SK-N-SH (cell line): ENCODE data around the gene BAIAP3. TPM values are rescaled to one million over a fixed set of nuclear protein-coding genes. Genes with fewer than 3 reads are reported as not detected.

Source experiments
- CTCF ChIA-PET: fragments of 300-600, 350-600 bp; formaldehyde crosslinking; extraction: SDS; loops from one replicate; lab custom pipeline; 2021; lab: Yijun Ruan, JAX
- POLR2A ChIA-PET: fragments of 350-600 bp; sonication (Branson Sonifier 250); formaldehyde crosslinking; extraction: SDS; loops from one replicate; lab custom pipeline; 2020; ENCODE audit warnings: antibody characterized with exemption, inconsistent platforms; lab: Yijun Ruan, JAX
- DNase-seq: peaks from one replicate; pipeline ENCODE4 v3.0.0; 2012
- H2AFZ ChIP-seq: fragments of 200-600 bp; sonication (generic); 2 replicates; pipeline ENCODE4 v1.8.1; 2016; ENCODE audit warnings: antibody characterized with exemption, mild to moderate bottlenecking, low read depth
- H3F3A ChIP-seq: fragments of 200-600 bp; sonication (generic); replicated peaks from 2 replicates; pipeline ENCODE3; 2016; ENCODE audit warnings: antibody characterized with exemption, mild to moderate bottlenecking; ENCODE audit not compliant: insufficient read depth
- H3K27ac ChIP-seq, 2 experiments: fragments of 200-500 bp in 1 of 2; fragments of 200-600 bp in 1 of 2; sonication (Bioruptor generic) in 1 of 2; sonication (generic), shearing (Covaris generic) in 1 of 2; 2 replicates each; pipeline versions ENCODE4 v1.5.1 to v1.6.1; 2014 to 2016; ENCODE audit warnings: low read depth in 2 of 2, inconsistent platforms in 1 of 2, low read length in 1 of 2, mild to moderate bottlenecking in 1 of 2, mixed read lengths in 1 of 2
- H3K27me3 ChIP-seq: fragments of 200-600 bp; sonication (generic), shearing (Covaris generic); 2 replicates; pipeline ENCODE4 v1.6.1; 2016; ENCODE audit warnings: mixed run types; ENCODE audit not compliant: insufficient read depth
- H3K36me3 ChIP-seq, 2 experiments: fragments of 200-500 bp in 1 of 2; fragments of 200-600 bp in 1 of 2; sonication (Bioruptor generic) in 1 of 2; sonication (generic) in 1 of 2; replicated peaks in 1 of 2; 2 replicates each; pipeline versions ENCODE3 to v1.5.1; 2014 to 2016; ENCODE audit warnings: low read length in 1 of 2, mild to moderate bottlenecking in 1 of 2; ENCODE audit not compliant: insufficient read depth in 2 of 2, control insufficient read depth in 1 of 2
- H3K4me1 ChIP-seq, 2 experiments: fragments of 200-500 bp in 1 of 2; fragments of 200-600 bp in 1 of 2; sonication (Bioruptor generic) in 1 of 2; sonication (generic), shearing (Covaris generic) in 1 of 2; 2 replicates each; pipeline versions ENCODE4 v1.5.1 to v1.6.1; 2014 to 2016; ENCODE audit warnings: low read depth in 1 of 2, low read length in 1 of 2, mixed run types in 1 of 2; ENCODE audit not compliant: insufficient read depth in 2 of 2, control insufficient read depth in 1 of 2
- H3K4me2 ChIP-seq: fragments of 200-600 bp; sonication (generic), shearing (Covaris generic); 2 replicates; pipeline ENCODE4 v1.6.1; 2017; ENCODE audit warnings: mixed run types
- H3K4me3 ChIP-seq, 2 experiments: fragments of 200-500 bp in 1 of 2; fragments of 200-600 bp in 1 of 2; sonication (Bioruptor generic) in 1 of 2; sonication (generic), shearing (Covaris generic) in 1 of 2; 2 replicates each; pipeline versions ENCODE4 v1.5.1 to v1.8.1; 2014 to 2016; ENCODE audit warnings: low read depth in 2 of 2, inconsistent platforms in 1 of 2, low read length in 1 of 2, mild to moderate bottlenecking in 1 of 2, mixed read lengths in 1 of 2, moderate library complexity in 1 of 2
- H3K79me2 ChIP-seq: fragments of 200-600 bp; sonication (generic); 2 replicates; pipeline ENCODE4 v1.8.1; 2017; ENCODE audit warnings: mild to moderate bottlenecking; ENCODE audit not compliant: insufficient read depth
- H3K9ac ChIP-seq: fragments of 200-600 bp; sonication (generic); 2 replicates; pipeline ENCODE4 v1.6.1; 2017; ENCODE audit warnings: mixed run types
- H3K9me2 ChIP-seq: fragments of 200-600 bp; sonication (generic); 2 replicates; pipeline ENCODE4 v1.6.1; 2017; ENCODE audit warnings: mixed run types
- H3K9me3 ChIP-seq: fragments of 200-600 bp; sonication (generic); 2 replicates; pipeline ENCODE4 v1.6.1; 2017; ENCODE audit warnings: mixed run types, mild to moderate bottlenecking, moderate library complexity
- H4K20me1 ChIP-seq: fragments of 200-600 bp; sonication (generic); 2 replicates; pipeline ENCODE4 v1.6.1; 2017; ENCODE audit warnings: mild to moderate bottlenecking, mixed run types; ENCODE audit not compliant: insufficient read depth
- CHD2 ChIP-seq: fragments of 150-350 bp; IDR thresholded peaks from 2 replicates; pipeline ENCODE4 v1.6.1; 2018; ENCODE audit warnings: low read length; ENCODE audit not compliant: partially characterized antibody
- EP300 ChIP-seq, 2 experiments: IDR thresholded peaks; 2 replicates each; pipeline versions ENCODE4 v1.4.0 to v1.6.1; 2012; ENCODE audit warnings: borderline replicate concordance in 1 of 2, low read depth in 1 of 2, low read length in 1 of 2
- EZH2phosphoT487 ChIP-seq: fragments of 200-600 bp; sonication (generic); IDR thresholded peaks from 2 replicates; pipeline ENCODE4 v1.6.1; 2017; ENCODE audit warnings: low read depth, mixed run types, mild to moderate bottlenecking, antibody characterized with exemption, moderate library complexity, borderline replicate concordance
- JUND ChIP-seq: IDR thresholded peaks from 2 replicates; pipeline ENCODE4 v1.4.0; 2012
- MEF2A ChIP-seq: IDR thresholded peaks from 2 replicates; pipeline ENCODE4 v1.4.0; 2012; ENCODE audit warnings: low read depth, borderline replicate concordance
- MXI1 ChIP-seq: IDR thresholded peaks from 2 replicates; pipeline ENCODE4 v1.6.1; 2012; ENCODE audit warnings: mild to moderate bottlenecking, low read depth, low read length, improper control_type of control experiment
- NFIC ChIP-seq: IDR thresholded peaks from 2 replicates; pipeline ENCODE4 v1.4.0; 2012; ENCODE audit warnings: borderline replicate concordance
- NRF1 ChIP-seq: IDR thresholded peaks from 2 replicates; pipeline ENCODE4 v1.6.1; 2012; ENCODE audit warnings: low read depth, mild to moderate bottlenecking, low read length
- RAD21 ChIP-seq: IDR thresholded peaks from 2 replicates; pipeline ENCODE4 v1.6.1; 2012; ENCODE audit warnings: mild to moderate bottlenecking, low read length
- RFX5 ChIP-seq: IDR thresholded peaks from 2 replicates; pipeline ENCODE4 v1.6.1; 2012; ENCODE audit warnings: mild to moderate bottlenecking, improper control_type of control experiment, low read length
- YY1 ChIP-seq: IDR thresholded peaks from 2 replicates; pipeline ENCODE4 v1.4.0; 2012; ENCODE audit warnings: low read depth, mild to moderate bottlenecking
- WGBS: methylation state at CpG from one replicate; pipeline ENCODE4 v1.1.6; 2017; ENCODE audit warnings: low lambda C conversion rate; 5-methylcytosine and 5-hydroxymethylcytosine counted together
- polyA plus RNA-seq, 3 experiments: library from polyadenylated mRNA; depleted of rRNA; stranded (reverse); fragments of >200 nt; gene quantifications; 2 replicates each; pipeline ENCODE4 v1.2.3, GENCODE V29; 2012
- TF ChIP-seq, protein P1 (sequence below): fragments of 150-350 bp; IDR thresholded peaks from 2 replicates; pipeline ENCODE4 v1.6.1; 2017; ENCODE audit warnings: antibody characterized with exemption, low read length, low read depth, borderline replicate concordance
- TF ChIP-seq, protein P2 (sequence below): IDR thresholded peaks from 2 replicates; pipeline ENCODE4 v1.4.0; 2012; ENCODE audit warnings: low read depth, borderline replicate concordance
- TF ChIP-seq, protein P3 (sequence below): IDR thresholded peaks from 2 replicates; pipeline ENCODE4; 2012

The BAIAP3 gene
- polyA plus RNA-seq, 1 of the 3 experiments (the other 2 are of a cell fraction) = 1.1 TPM

DNA sequence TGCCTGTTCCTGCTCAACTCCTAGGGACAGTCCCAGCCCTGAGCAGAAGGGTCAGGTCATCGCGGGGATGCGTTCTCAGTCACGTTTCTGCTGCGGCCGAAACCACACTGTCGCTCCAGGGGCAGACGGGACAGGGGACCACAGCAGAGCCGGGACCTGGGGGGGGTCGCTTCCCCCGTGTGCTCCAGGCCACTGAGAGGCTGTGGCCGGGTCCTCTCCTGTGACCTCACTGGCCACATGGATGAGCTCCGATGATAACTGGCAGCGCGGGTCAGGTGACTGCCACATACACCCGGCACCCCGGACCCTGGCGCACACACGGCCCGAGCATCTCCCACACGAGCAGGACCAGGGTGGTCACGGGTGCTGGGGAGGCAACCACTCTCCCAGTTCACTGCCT lies 31.1 kb downstream of the BAIAP3 start:
- CTCF ChIA-PET = interaction anchor here (0.7 to 3.9 kb wide), 10 partner anchors 9 to 314 kb away, joined by 3 to 39 read pairs (median 4); partner anchors contain the start of gene JPT2
- peaks cover 10 to 54% of the 10 kb centered on the region in 2 experiments for H3K36me3 ChIP-seq
- H4K20me1 ChIP-seq = peaks cover 10% of the 10 kb centered on the region; the same call in 1 of the 2 replicates
- WGBS = 87% methylated on average over 11 of the region's 22 CpGs
- H3K27ac ChIP-seq = no peak overlapping the region
- TF ChIP-seq, protein P1, sequence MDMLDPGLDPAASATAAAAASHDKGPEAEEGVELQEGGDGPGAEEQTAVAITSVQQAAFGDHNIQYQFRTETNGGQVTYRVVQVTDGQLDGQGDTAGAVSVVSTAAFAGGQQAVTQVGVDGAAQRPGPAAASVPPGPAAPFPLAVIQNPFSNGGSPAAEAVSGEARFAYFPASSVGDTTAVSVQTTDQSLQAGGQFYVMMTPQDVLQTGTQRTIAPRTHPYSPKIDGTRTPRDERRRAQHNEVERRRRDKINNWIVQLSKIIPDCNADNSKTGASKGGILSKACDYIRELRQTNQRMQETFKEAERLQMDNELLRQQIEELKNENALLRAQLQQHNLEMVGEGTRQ = no peak
- TF ChIP-seq NRF1 (no peak), EP300 (IDR thresholded peaks at IDR 0.05; ENCODE audit: borderline replicate concordance in 1 of 2, low read depth in 1 of 2, low read length in 1 of 2) (no peak)
- no peaks in the 10 kb centered on the region for H3K9me3 ChIP-seq
- no peak overlapping the region for H3K4me3 ChIP-seq
- no peaks in the 10 kb centered on the region for H3K27me3 ChIP-seq
- POLR2A ChIA-PET = no interaction called here
- no peak overlapping the region for H3K4me2 ChIP-seq
- H3F3A ChIP-seq = peaks cover 11% of the 10 kb centered on the region
- H3K4me1 ChIP-seq = no peaks in the 10 kb centered on the region
- peaks cover 32% of the 10 kb centered on the region; the same call in 1 of the 2 replicates for H3K79me2 ChIP-seq
- no peaks in the 10 kb centered on the region for H3K9me2 ChIP-seq
- no peak for DNase-seq
- no peak overlapping the region for H3K9ac ChIP-seq
- no peak overlapping the region for H2AFZ ChIP-seq

DNA sequence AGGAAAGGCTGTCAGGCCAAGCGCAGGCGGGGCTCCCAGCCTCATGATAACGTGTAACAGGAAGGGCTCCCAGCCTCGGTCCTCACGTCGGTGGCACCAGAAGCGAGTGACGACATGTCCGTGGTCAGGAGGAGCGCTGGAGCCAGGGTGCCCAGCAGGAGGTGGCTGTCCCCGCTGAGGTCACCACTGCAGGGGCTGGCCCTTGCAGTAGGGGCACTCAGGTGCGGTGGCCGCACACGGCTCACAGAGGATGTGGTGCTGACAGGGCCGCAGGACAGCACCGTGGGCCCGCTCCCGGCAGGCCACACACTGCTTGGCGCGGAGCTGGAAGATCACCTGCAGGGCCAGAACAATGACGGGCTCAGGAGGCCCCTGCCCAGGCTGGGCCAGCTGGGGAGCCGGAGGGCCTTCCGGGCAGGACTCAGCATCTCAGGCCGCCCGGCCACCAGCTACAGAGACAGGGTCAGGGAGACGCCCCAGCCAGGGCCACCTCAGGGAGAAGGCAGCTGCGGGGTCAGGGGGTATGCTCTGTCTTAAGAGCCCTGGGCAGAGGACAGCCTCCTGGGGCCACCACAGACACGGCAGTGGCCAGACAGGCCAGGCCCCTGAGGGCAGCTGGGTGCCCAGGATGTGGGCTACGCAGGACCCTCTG lies 32.7 kb downstream of the BAIAP3 start:
- no peak overlapping the region for H3K4me2 ChIP-seq
- no peak overlapping the region for H2AFZ ChIP-seq
- H3K9me2 ChIP-seq = no peaks in the 10 kb centered on the region
- ChIA-PET POLR2A (no interaction called here), CTCF (interaction anchor here (0.6 kb wide), 1 partner anchor 27 kb away, joined by 4 read pairs; no protein-coding TSS in a partner anchor)
- H3K27ac ChIP-seq = no peak overlapping the region
- peaks cover 5% of the 10 kb centered on the region; the same call in 1 of the 2 replicates for H4K20me1 ChIP-seq
- peaks cover 11% of the 10 kb centered on the region for H3F3A ChIP-seq
- H3K36me3 ChIP-seq = peaks cover 10 to 58% of the 10 kb centered on the region in 2 experiments
- H3K9ac ChIP-seq = no peak overlapping the region
- H3K79me2 ChIP-seq = peaks cover 16% of the 10 kb centered on the region; the same call in 1 of the 2 replicates
- H3K4me1 ChIP-seq = no peaks in the 10 kb centered on the region
- TF ChIP-seq, protein P1 = no peak
- no peak for TF ChIP-seq MXI1
- no peak for TF ChIP-seq YY1
- no peak for TF ChIP-seq RFX5
- no peak for TF ChIP-seq RAD21
- TF ChIP-seq JUND = no peak
- TF ChIP-seq NFIC = no peak
- TF ChIP-seq MEF2A = no peak
- TF ChIP-seq, protein P2, sequence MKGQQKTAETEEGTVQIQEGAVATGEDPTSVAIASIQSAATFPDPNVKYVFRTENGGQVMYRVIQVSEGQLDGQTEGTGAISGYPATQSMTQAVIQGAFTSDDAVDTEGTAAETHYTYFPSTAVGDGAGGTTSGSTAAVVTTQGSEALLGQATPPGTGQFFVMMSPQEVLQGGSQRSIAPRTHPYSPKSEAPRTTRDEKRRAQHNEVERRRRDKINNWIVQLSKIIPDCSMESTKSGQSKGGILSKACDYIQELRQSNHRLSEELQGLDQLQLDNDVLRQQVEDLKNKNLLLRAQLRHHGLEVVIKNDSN = no peak
- TF ChIP-seq, protein P3, sequence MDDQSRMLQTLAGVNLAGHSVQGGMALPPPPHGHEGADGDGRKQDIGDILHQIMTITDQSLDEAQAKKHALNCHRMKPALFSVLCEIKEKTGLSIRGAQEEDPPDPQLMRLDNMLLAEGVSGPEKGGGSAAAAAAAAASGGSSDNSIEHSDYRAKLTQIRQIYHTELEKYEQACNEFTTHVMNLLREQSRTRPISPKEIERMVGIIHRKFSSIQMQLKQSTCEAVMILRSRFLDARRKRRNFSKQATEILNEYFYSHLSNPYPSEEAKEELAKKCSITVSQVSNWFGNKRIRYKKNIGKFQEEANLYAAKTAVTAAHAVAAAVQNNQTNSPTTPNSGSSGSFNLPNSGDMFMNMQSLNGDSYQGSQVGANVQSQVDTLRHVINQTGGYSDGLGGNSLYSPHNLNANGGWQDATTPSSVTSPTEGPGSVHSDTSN = no peak
- no peak for TF ChIP-seq EZH2phosphoT487
- no peak for TF ChIP-seq CHD2
- TF ChIP-seq EP300 (IDR thresholded peaks at IDR 0.05; ENCODE audit: borderline replicate concordance in 1 of 2, low read depth in 1 of 2, low read length in 1 of 2) = no peak
- H3K27me3 ChIP-seq = no peaks in the 10 kb centered on the region
- WGBS = 97% methylated on average over 11 of the region's 29 CpGs
- H3K9me3 ChIP-seq = no peaks in the 10 kb centered on the region
- H3K4me3 ChIP-seq = no peak overlapping the region
- no peak for DNase-seq
